Nephron (organoid): ENCODE data around the gene CECR2.

Source experiments
- H3K27ac Mint-ChIP-seq, 3 experiments: 2 replicates each; pipeline ENCODE4 v1.8.0; 2020; ENCODE audit warnings: mixed read lengths in 3 of 3, mild to moderate bottlenecking in 2 of 3, moderate library complexity in 1 of 3
- H3K27me3 Mint-ChIP-seq: 2 replicates; pipeline ENCODE4 v1.8.0; 2021; ENCODE audit warnings: low read depth, mild to moderate bottlenecking, moderate library complexity, mixed read lengths
- H3K36me3 Mint-ChIP-seq: 2 replicates; pipeline ENCODE4 v1.8.0; 2020; ENCODE audit warnings: low read depth, mixed read lengths
- H3K4me1 Mint-ChIP-seq: 2 replicates; pipeline ENCODE4 v1.8.0; 2020; ENCODE audit warnings: mixed read lengths
- H3K4me3 Mint-ChIP-seq, 3 experiments: 2 replicates each; pipeline ENCODE4 v1.8.0; 2020; ENCODE audit warnings: mild to moderate bottlenecking in 3 of 3, mixed read lengths in 3 of 3, moderate library complexity in 2 of 3
- H3K9me3 Mint-ChIP-seq: 2 replicates; pipeline ENCODE4 v1.8.0; 2020; ENCODE audit warnings: mixed read lengths
- CTCF ChIP-seq, 3 experiments: fragments of 200-600 bp; sonication (generic); IDR thresholded peaks; one replicate each; pipeline ENCODE4 v1.5.0; 2021; ENCODE audit warnings: antibody characterized with exemption in 3 of 3; ENCODE audit not compliant: unreplicated experiment in 3 of 3

Gene CECR2

GRCh38 chr22:17548010-17548755 is 178.9 kb downstream of the CECR2 start:
- Mint-ChIP-seq H3K27ac (no peak overlapping the region), H3K27me3 (no peaks in the 10 kb centered on the region), H3K36me3 (peaks cover 59% of the 10 kb centered on the region), H3K4me3 (no peak overlapping the region), H3K4me1 (peaks cover 14% of the 10 kb centered on the region), H3K9me3 (no peaks in the 10 kb centered on the region)
- no peak for TF ChIP-seq CTCF (IDR thresholded peaks at IDR 0.05; ENCODE audit: unreplicated experiment in 3 of 3)

- Mint-ChIP-seq H3K27me3 (no peaks in the 10 kb centered on the region), H3K36me3 (peaks cover 57% of the 10 kb centered on the region), H3K4me1 (peaks cover 14% of the 10 kb centered on the region), H3K9me3 (no peaks in the 10 kb centered on the region), H3K27ac (no peak overlapping the region), H3K4me3 (no peak overlapping the region)
- no peak for TF ChIP-seq CTCF (IDR thresholded peaks at IDR 0.05; ENCODE audit: unreplicated experiment in 3 of 3)
Measured at GRCh38 chr22:17548756-17549035, 179.4 kb downstream of the CECR2 start.

- H3K27me3 Mint-ChIP-seq = no peaks in the 10 kb centered on the region
- no peak overlapping the region for H3K4me3 Mint-ChIP-seq
- peaks cover 56% of the 10 kb centered on the region for H3K36me3 Mint-ChIP-seq
- H3K9me3 Mint-ChIP-seq = no peaks in the 10 kb centered on the region
- no peak for TF ChIP-seq CTCF (IDR thresholded peaks at IDR 0.05; ENCODE audit: unreplicated experiment in 3 of 3)
- no peak overlapping the region for H3K27ac Mint-ChIP-seq
- H3K4me1 Mint-ChIP-seq = peaks cover 14% of the 10 kb centered on the region
Measured at GRCh38 chr22:17549183-17549582, 179.9 kb downstream of the CECR2 start.

GRCh38 chr22:17549655-17550054 is 180.4 kb downstream of the CECR2 start:
- TF ChIP-seq CTCF (IDR thresholded peaks at IDR 0.05; ENCODE audit: unreplicated experiment in 3 of 3) = no peak
- H3K36me3 Mint-ChIP-seq = peaks cover 58% of the 10 kb centered on the region
- H3K4me1 Mint-ChIP-seq = peaks cover 14% of the 10 kb centered on the region
- no peak overlapping the region for H3K27ac Mint-ChIP-seq
- H3K9me3 Mint-ChIP-seq = no peaks in the 10 kb centered on the region
- no peak overlapping the region for H3K4me3 Mint-ChIP-seq
- H3K27me3 Mint-ChIP-seq = no peaks in the 10 kb centered on the region

- Mint-ChIP-seq H3K27ac (no peak overlapping the region), H3K27me3 (no peaks in the 10 kb centered on the region), H3K9me3 (no peaks in the 10 kb centered on the region), H3K4me3 (no peak overlapping the region), H3K4me1 (peaks cover 14% of the 10 kb centered on the region), H3K36me3 (peaks cover 64% of the 10 kb centered on the region)
- TF ChIP-seq CTCF (IDR thresholded peaks at IDR 0.05; ENCODE audit: unreplicated experiment in 3 of 3) = no peak
Measured at GRCh38 chr22:17552737-17553136, 183.5 kb downstream of the CECR2 start.

- Mint-ChIP-seq H3K27me3 (no peaks in the 10 kb centered on the region), H3K27ac (no peak overlapping the region), H3K36me3 (peaks cover 66% of the 10 kb centered on the region), H3K9me3 (no peaks in the 10 kb centered on the region), H3K4me3 (no peak overlapping the region), H3K4me1 (peaks cover 14% of the 10 kb centered on the region)
- no peak for TF ChIP-seq CTCF (IDR thresholded peaks at IDR 0.05; ENCODE audit: unreplicated experiment in 3 of 3)
Measured at GRCh38 chr22:17554814-17555213, 185.6 kb downstream of the CECR2 start.
